ENCODE data around the gene ORM2. TPM values are rescaled to one million over a fixed set of nuclear protein-coding genes. Genes with fewer than 3 reads are reported as not detected.

Gene ORM2
- total and polyA plus RNA-seq, 2 of the 13 experiments (the other 11 are each of a cell fraction or from before 2014, with no cell fraction given), result 565 to 824 TPM

DNA sequence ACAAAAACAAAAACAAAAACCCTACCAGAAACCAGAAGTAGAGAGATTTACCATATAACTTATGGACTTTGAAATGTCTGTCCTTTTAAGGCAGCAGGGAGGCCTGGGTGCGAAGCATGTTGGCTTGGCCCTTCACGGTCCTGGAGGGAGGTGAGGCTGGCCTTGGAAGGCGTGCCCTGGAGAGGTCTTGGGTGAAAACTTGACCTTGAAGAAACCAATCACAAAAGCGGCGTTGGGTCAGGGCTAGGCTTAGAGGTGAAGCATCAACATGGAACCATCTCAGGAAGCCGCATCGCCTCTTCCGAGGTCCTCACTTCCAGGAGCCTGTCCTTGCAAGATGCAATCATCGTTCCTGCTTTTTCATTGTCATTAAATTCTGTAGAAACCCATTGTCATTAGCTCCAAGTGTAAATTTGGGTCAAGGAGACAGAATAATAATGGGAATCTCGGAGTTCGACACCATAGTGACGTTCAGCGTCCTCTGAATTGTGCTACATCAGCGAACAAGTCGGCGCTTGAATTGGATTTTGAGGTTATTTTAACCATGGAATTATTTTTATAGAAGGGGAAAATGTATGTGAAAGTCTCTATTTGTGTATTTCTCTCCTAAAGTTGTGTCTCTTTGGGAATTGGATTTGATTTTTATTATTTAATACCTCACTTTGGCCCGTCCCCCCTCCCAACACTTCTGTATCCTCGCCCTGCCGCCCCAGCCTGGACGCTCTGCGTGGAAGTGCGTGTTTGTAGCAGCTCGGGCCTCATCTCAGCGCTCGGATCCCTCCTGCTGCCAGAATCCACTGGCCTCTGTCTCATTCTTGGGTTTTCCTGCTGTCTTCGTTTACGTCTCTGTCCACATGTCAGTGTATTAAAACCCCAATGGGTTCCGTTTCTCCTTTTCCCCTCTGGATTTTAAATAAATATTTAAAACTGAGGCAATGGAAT, 17.8 kb upstream of the ORM2 start:
- in situ Hi-C loops (cut with HindIII; ENCODE audit: extremely low pct_ligation_motif_present, low pct_unique_long_range_greater_than_20kb) (no loop called here), intact Hi-C loops (cut with micrococcal nuclease; ENCODE audit: unreplicated experiment) (no loop called here)
- Histone ChIP-seq H3K36me3 (replicated peaks in 1 of 2; ENCODE audit: control insufficient read depth in 1 of 2, insufficient read depth in 2 of 2, low read length in 2 of 2) (peaks cover 29 to 38% of the 10 kb centered on the region in 2 experiments), H3K27ac (ENCODE audit: extremely low read length, insufficient read depth, low read length) (no peak overlapping the region), H3K9ac (ENCODE audit: insufficient read depth, low read depth, low read length) (no peak overlapping the region), H2AFZ (ENCODE audit: low read length) (no peak overlapping the region), H4K20me1 (ENCODE audit: insufficient read depth, low read length) (no peaks in the 10 kb centered on the region), H3K79me2 (ENCODE audit: insufficient read depth, low read length) (no peaks in the 10 kb centered on the region), H3K4me3 (replicated peaks in 1 of 3; ENCODE audit: insufficient read depth in 1 of 3, low read depth in 2 of 3, low read length in 3 of 3) (no peak overlapping the region), H3K4me1 (ENCODE audit: insufficient read depth, low read length) (no peaks in the 10 kb centered on the region), H3K27me3 (ENCODE audit: control insufficient read depth in 1 of 2, insufficient read depth in 2 of 2, low read length in 2 of 2) (no peaks in the 10 kb centered on the region), H3K4me2 (ENCODE audit: low read depth, low read length) (no peak overlapping the region), H3K9me3 (ENCODE audit: low read length) (no peaks in the 10 kb centered on the region)
- CTCF ChIA-PET (ENCODE audit: low intra/inter-chr PET ratio, low total read pairs), result no interaction called here
- ATAC-seq, result no peak
- WGBS (ENCODE audit: low lambda C conversion rate), result 96% methylated on average over 28 of the region's 28 CpGs
- TSS peak; percentile 79 for BruUV-seq (replicated peaks)
- no peak for DNase-seq (ENCODE audit: low spot score)
- FAIRE-seq, result no peak
- POLR2A ChIA-PET, result no interaction called here
- TF ChIP-seq MAFK (conservative IDR thresholded peaks at IDR 0.05 in 1 of 2, IDR thresholded peaks at IDR 0.05 in 1 of 2; ENCODE audit: low read length in 2 of 2) (peak; percentile 38 to 55; a peak in 2 of 4 replicates), RBM22 (optimal IDR thresholded peaks at IDR 0.05; ENCODE audit: low read length) (peak; percentile 32), ZNF326 (CRISPR knock-in tag; IDR thresholded peaks at IDR 0.05; ENCODE audit: borderline replicate concordance) (no peak), ZNF274 (CRISPR knock-in tag; IDR thresholded peaks at IDR 0.05) (no peak)
- TF ChIP-seq, protein P1, sequence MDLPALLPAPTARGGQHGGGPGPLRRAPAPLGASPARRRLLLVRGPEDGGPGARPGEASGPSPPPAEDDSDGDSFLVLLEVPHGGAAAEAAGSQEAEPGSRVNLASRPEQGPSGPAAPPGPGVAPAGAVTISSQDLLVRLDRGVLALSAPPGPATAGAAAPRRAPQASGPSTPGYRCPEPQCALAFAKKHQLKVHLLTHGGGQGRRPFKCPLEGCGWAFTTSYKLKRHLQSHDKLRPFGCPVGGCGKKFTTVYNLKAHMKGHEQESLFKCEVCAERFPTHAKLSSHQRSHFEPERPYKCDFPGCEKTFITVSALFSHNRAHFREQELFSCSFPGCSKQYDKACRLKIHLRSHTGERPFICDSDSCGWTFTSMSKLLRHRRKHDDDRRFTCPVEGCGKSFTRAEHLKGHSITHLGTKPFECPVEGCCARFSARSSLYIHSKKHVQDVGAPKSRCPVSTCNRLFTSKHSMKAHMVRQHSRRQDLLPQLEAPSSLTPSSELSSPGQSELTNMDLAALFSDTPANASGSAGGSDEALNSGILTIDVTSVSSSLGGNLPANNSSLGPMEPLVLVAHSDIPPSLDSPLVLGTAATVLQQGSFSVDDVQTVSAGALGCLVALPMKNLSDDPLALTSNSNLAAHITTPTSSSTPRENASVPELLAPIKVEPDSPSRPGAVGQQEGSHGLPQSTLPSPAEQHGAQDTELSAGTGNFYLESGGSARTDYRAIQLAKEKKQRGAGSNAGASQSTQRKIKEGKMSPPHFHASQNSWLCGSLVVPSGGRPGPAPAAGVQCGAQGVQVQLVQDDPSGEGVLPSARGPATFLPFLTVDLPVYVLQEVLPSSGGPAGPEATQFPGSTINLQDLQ (CRISPR knock-in tag; IDR thresholded peaks at IDR 0.05), result no peak

Data from HepG2 (cell line).